Stimulated activated CD4-positive, alpha-beta T cell treated with anti-CD3 and anti-CD28 coated beads, Interleukin-1b, Interleukin-23, amount 100 ng/mL, for 24 hours (primary cell): ENCODE measurements around the gene DOCK1.

Source experiments
- DNase-seq, 4 experiments: peaks; one replicate each; pipeline ENCODE4 v3.0.0-alpha.2; 2020; ENCODE audit warnings: low read depth in 4 of 4, low spot score in 1 of 4

DOCK1 gene

GRCh38 chr10:127129104-127129503, 223.9 kb downstream of the DOCK1 start:
- DNase-seq: no peak

GRCh38 chr10:127132451-127132850, 227.2 kb downstream of the DOCK1 start:
- DNase-seq: no peak

- no peak for DNase-seq
Observed at GRCh38 chr10:127133225-127133624, 228.0 kb downstream of the DOCK1 start.

DNA sequence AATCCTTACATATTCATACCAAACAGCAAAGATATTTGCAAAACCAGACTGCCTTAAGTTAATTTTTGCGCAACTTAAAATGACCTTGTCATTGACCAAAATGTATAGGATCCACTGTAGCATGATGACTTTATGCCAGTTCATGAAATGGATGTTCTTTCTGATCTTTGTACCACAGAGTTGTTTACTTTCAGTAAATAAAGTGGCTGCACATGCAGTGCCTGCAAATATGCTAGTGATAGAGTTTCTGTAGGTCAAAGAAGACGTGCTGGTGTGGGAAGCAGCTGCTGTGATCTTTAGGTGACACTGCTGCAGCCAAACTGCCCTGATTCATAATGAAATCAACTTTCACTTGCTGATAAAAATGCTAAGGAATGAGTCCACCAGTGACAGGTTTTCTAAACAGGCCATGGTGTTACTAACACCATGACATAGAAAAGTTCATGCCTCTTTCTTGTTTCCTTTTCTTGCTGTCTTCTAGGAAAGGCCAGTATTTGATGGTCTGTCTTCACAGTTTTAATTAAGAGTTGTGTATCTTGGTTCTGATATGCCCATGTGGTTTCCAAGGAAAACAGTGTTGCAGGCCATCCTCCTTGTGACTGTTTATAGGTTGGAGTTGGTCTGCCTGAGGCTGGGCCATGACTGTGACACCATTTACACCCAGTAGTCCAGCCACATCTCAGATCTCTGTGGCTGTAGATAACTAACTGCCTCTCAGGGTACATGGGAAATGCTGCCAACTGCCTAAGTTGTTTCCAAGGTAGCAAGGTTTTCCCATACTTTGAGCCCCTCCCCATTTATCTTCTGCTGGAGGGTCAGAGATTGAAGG, 228.7 kb downstream of the DOCK1 start:
- DNase-seq: no peak

GRCh38 chr10:127135844-127136577, 230.8 kb downstream of the DOCK1 start:
- no peak for DNase-seq

DNA sequence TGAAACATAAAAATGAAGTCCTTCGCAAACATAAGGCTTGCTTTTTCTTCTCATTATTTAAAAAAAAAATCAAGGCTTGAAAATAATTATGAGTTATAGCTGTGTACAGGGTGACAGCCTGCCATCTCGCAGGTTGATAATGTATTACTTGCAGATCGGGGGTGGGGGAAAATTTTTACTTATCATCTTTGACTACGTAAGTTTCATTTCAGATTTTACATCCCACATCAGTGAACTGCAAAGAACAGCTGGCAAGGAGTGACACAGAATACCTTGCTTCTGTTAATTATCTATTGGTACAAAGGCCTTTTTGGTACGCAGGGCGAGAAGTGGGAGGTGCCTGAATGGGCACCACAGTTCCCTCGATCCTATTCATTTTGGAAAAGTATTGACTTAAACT, 232.2 kb downstream of the DOCK1 start:
- no peak for DNase-seq

GRCh38 chr10:127142136-127142535, 236.9 kb downstream of the DOCK1 start:
- no peak for DNase-seq

GRCh38 chr10:127142856-127143255, 237.6 kb downstream of the DOCK1 start:
- no peak for DNase-seq

GRCh38 chr10:127145173-127145572, 239.9 kb downstream of the DOCK1 start:
- DNase-seq: no peak

DNA sequence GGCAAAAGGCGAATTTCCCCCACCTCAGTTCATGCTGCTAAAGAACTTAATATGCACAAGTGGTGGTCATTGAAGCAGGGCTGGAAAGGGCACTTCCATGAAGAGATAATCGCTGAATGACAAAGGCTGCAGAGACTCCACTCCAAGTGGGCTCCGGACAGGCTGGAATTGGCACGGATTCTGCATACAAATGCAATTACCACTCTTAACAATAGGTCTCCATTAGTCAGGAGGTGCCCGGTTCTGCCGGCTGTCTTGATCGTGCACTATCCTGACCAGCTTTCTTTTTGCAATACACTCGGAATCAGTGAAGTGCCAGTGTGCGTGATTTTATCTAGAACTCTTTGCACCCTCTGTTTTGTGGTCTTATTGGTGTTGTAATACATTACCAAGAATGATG, 241.4 kb downstream of the DOCK1 start:
- no peak for DNase-seq

- no peak for DNase-seq
Observed at GRCh38 chr10:127148066-127148932, 243.1 kb downstream of the DOCK1 start.

GRCh38 chr10:127148933-127149220, 243.6 kb downstream of the DOCK1 start:
- DNase-seq: no peak

DNA sequence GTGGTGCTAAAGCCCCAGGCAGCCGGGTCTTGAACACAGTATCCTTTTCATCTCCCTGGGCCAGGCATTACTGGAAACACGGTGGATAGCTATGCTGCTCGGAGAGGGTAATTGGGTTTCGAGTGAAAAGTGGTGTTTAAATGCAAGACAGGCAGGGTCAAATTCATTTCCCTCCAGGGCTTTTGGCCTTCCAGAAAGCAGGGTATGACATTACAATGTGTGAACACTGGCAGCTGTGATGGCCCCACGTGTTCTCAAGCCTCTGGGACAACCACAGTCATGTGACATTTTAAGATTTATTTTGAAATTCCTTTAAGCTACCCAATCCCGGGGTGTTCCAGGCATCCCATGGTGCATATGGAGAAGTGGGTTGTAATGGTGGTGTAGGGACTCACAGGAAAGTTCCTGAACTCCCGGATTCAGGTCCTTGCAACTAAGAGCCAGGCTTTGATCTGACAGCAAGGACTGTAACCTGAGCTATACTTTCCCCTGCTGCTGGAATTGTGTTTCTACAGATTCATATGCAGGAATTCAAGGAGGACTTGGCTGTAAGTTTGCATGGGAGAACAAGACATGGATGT, 244.4 kb downstream of the DOCK1 start:
- DNase-seq: no peak

GRCh38 chr10:127150136-127150535, 244.9 kb downstream of the DOCK1 start:
- DNase-seq: no peak

DNA sequence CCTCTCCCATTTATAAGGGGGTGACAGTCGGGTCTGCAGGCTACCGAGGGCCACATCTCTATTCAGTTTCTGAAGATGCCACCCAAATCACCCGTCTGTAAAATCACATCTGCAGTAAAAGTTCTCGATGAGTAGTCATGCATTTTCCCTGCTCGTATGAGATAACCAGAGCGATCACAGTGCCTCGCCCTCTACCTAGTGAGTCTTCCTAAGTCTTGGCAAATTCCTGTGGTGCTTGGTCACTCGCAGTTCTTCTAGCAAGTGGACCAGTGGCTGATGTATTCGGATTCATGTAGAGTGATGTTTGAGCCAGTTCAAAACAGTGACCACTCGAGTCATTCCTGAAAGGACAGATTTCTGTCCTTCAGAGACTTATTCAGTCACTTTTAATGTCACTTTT, 246.3 kb downstream of the DOCK1 start:
- DNase-seq: no peak

DNA sequence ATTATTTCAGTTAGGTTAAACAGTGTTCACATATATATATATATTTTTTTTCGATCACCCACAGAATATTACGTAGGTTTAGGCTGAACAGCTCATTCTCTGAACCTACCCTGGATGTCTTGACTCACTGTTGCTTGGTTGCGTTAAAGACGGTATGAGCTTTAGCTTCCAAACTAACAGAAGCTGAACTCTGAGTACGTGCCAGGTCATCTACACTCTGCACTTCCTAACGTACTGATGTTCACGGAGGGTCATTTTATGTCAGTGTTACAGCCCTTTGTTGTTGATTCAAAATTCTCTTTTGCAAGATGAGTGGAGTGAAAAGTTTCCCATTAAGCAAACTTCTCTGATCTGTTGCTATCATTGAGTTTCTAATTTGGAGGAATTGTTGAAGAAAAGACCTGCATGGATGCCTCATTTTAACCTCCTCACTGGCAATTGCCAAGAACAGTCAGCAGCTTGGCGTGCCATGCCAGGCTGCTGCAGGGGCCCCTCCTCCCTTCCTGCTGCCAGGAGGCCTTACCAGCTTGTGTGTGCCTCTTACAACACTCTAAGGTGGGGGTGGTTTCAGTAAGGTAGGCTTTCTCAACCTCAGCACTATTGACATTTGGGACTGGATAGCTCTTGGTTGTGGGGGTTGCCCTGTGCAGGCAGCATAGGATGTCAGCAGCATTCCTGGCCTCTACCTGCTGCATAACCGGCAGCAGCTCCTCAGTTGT, 246.9 kb downstream of the DOCK1 start:
- DNase-seq: no peak

DNA sequence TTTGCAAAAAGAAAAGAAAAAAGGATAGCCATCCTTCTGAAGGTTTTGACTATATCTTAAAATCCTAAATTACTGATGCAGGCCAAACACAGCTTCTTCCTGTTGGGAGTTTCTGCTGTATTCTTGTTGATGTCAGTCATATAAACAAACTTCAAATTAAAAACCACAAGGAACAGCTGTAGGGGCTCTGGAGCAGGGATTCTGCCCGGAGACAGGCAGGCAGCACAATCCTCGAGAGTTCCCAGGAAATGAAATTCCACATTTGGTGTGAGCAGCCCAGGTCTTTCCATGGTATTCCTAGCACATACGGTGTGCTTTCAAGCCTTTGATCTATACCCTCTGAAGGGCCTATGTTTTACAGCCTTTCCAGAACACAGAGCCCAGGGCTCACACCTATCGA, 248.0 kb downstream of the DOCK1 start:
- DNase-seq: no peak

- DNase-seq: no peak
Observed at GRCh38 chr10:127154831-127155620, 249.8 kb downstream of the DOCK1 start.

DNA sequence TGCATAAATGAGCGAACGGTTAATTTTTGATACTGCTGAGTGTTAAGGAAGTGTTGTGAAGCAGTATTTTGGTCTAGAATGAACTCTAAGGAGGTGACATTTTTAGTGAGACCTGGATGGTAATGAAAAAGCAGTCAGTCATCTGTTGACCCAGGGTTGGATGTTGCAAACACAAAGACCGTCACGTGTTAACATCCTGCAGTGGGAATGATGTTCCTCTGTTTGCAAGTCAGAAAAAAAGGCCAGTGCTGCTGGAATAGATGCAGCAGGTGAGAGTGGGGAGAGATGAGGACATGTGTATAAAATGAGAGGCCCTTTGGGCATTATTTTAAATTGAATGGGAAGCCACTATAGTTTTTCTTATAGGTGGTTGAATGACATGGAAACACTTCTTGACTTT, 251.9 kb downstream of the DOCK1 start:
- no peak for DNase-seq
